HEK293 (cell line): Measurements from ENCODE around the gene CALHM3.

ENCODE experiments used
- IKZF3 ChIP-seq: fragments of 450-650 bp; IDR thresholded peaks from 2 replicates; pipeline ENCODE4 v1.5.0; 2018; ENCODE audit warnings: missing biosample characterization, mild to moderate bottlenecking, missing genetic modification characterization, moderate library complexity
- PBX3 ChIP-seq: sonication (generic); formaldehyde crosslinking; IDR thresholded peaks from 2 replicates; pipeline ENCODE4 v1.8.1; 2022; ENCODE audit warnings: mild to moderate bottlenecking, moderate library complexity, missing genetic modification reagents
- REST ChIP-seq: fragments of 450-650 bp; formaldehyde crosslinking; IDR thresholded peaks from 2 replicates; pipeline ENCODE4 v1.5.1; 2016; ENCODE audit warnings: missing biosample characterization, missing genetic modification characterization
- TF ChIP-seq, protein P1 (sequence below): fragments of 450-650 bp; formaldehyde crosslinking; IDR thresholded peaks from 2 replicates; pipeline ENCODE4 v1.5.1; 2016; ENCODE audit warnings: missing biosample characterization, missing genetic modification characterization
- TF ChIP-seq, protein P2 (sequence below): IDR thresholded peaks from 2 replicates; pipeline ENCODE4 v1.6.1; 2011; ENCODE audit warnings: mild to moderate bottlenecking, low read depth, low read length, borderline replicate concordance

DNA sequence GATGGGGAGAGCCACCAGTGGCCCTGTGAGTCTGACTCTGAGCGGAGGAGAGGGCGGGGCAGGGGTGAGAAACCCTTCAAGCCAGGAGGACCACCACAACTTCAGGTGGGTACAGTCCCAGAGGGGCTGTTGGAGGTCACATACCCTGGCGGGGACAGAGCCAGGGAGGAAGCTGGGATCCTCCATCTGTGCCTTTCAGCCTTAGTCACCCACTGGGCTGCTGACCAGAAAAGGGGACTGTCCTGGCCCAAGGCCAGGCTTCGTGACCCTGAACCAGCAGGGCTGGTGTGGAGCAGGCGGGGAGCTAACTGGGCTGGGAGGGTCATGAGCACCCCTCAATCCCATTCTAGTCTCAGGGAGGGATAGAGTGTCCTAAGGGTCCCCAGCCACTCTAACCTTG lies 1.5 kb upstream of the CALHM3 start:
- TF ChIP-seq, protein P1, sequence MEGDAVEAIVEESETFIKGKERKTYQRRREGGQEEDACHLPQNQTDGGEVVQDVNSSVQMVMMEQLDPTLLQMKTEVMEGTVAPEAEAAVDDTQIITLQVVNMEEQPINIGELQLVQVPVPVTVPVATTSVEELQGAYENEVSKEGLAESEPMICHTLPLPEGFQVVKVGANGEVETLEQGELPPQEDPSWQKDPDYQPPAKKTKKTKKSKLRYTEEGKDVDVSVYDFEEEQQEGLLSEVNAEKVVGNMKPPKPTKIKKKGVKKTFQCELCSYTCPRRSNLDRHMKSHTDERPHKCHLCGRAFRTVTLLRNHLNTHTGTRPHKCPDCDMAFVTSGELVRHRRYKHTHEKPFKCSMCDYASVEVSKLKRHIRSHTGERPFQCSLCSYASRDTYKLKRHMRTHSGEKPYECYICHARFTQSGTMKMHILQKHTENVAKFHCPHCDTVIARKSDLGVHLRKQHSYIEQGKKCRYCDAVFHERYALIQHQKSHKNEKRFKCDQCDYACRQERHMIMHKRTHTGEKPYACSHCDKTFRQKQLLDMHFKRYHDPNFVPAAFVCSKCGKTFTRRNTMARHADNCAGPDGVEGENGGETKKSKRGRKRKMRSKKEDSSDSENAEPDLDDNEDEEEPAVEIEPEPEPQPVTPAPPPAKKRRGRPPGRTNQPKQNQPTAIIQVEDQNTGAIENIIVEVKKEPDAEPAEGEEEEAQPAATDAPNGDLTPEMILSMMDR (tag by site-specific recombination), result no peak
- no peak for TF ChIP-seq REST (tag by site-specific recombination)
- TF ChIP-seq, protein P2, sequence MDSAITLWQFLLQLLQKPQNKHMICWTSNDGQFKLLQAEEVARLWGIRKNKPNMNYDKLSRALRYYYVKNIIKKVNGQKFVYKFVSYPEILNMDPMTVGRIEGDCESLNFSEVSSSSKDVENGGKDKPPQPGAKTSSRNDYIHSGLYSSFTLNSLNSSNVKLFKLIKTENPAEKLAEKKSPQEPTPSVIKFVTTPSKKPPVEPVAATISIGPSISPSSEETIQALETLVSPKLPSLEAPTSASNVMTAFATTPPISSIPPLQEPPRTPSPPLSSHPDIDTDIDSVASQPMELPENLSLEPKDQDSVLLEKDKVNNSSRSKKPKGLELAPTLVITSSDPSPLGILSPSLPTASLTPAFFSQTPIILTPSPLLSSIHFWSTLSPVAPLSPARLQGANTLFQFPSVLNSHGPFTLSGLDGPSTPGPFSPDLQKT, result no peak
- no peak for TF ChIP-seq IKZF3 (tag by site-specific recombination)
- TF ChIP-seq PBX3 (CRISPR knock-in tag), result no peak
